Activated CD4-positive, alpha-beta T cell treated with anti-CD3 and anti-CD28 coated beads for 36 hours (primary cell): Measurements from ENCODE around the gene PZP. TPM values are rescaled to one million over a fixed set of nuclear protein-coding genes. Genes with fewer than 3 reads are reported as not detected.

Source experiments
- ATAC-seq: fragments of 200-7000 bp; cut with Tn5 transposase; one replicate; pipeline ENCODE4 v1.10.0; 2021; ENCODE audit warnings: mild to moderate bottlenecking, moderate library complexity
- CTCF ChIA-PET: fragments of 350-600 bp; sonication (Branson Sonifier 250); formaldehyde crosslinking; loops from one replicate; lab custom pipeline; 2021; ENCODE audit warnings: antibody characterized with exemption; lab: Charles Lee
- POLR2A ChIA-PET: fragments of 350-600 bp; sonication (Branson Sonifier 250); formaldehyde crosslinking; loops from one replicate; lab custom pipeline; 2021; ENCODE audit warnings: antibody characterized with exemption, inconsistent platforms; lab: Charles Lee
- DNase-seq: peaks from one replicate; pipeline ENCODE4 v3.0.0-alpha.2; 2020
- H3K27ac Mint-ChIP-seq: one replicate; pipeline ENCODE4 v1.8.0; 2021; ENCODE audit warnings: mixed read lengths
- H3K27me3 Mint-ChIP-seq: one replicate; pipeline ENCODE4 v1.8.0; 2021; ENCODE audit warnings: mixed read lengths
- H3K36me3 Mint-ChIP-seq: one replicate; pipeline ENCODE4 v1.8.0; 2021; ENCODE audit warnings: low read depth, mixed read lengths
- H3K4me1 Mint-ChIP-seq: one replicate; pipeline ENCODE4 v1.8.0; 2021; ENCODE audit warnings: mixed read lengths
- H3K4me3 Mint-ChIP-seq: one replicate; pipeline ENCODE4 v1.8.0; 2021; ENCODE audit warnings: mild to moderate bottlenecking, moderate library complexity, mixed read lengths
- H3K9me3 Mint-ChIP-seq: one replicate; pipeline ENCODE4 v1.8.0; 2021; ENCODE audit warnings: low read depth, mixed read lengths
- intact Hi-C, 2 experiments: fragments of 100-400 bp; cut with DNase I in 1 of 2; cut with micrococcal nuclease in 1 of 2; formaldehyde crosslinking; loops; one replicate each; pipeline versions ENCODE4 v1.14.2 to v1.15.1; 2022 to 2024; cut with DNase I, micrococcal nuclease
- microRNA-seq: library from miRNA; unstranded; fragments of <30 nt; microRNA quantifications from one replicate; pipeline ENCODE4 v1.2.0, GENCODE V29; 2021; ENCODE audit warnings: borderline replicate concordance
- total RNA-seq, 2 experiments: library from RNA; stranded (reverse); gene quantifications; one replicate each; pipeline ENCODE4 v1.2.3, GENCODE V29; 2021

Gene PZP
- total RNA-seq, 2 experiments from 2014 or later = not detected

- DNase-seq (no peak), ATAC-seq (no peak)
- ChIA-PET CTCF (interaction anchor here (1.1 to 1.8 kb wide), 2 partner anchors 37 to 210 kb away, joined by 4 to 6 read pairs; no protein-coding TSS in a partner anchor), POLR2A (no interaction called here)
- H3K9me3 Mint-ChIP-seq = no peaks in the 10 kb centered on the region
- H3K4me3 Mint-ChIP-seq = no peak overlapping the region
- H3K27me3 Mint-ChIP-seq = no peaks in the 10 kb centered on the region
- no peak overlapping the region for H3K27ac Mint-ChIP-seq
- intact Hi-C loops = no loop called here
- no peaks in the 10 kb centered on the region for H3K36me3 Mint-ChIP-seq
- H3K4me1 Mint-ChIP-seq = peaks cover 7% of the 10 kb centered on the region
Observed at GRCh38 chr12:9101018-9101687, 107.0 kb downstream of the PZP start.

DNA sequence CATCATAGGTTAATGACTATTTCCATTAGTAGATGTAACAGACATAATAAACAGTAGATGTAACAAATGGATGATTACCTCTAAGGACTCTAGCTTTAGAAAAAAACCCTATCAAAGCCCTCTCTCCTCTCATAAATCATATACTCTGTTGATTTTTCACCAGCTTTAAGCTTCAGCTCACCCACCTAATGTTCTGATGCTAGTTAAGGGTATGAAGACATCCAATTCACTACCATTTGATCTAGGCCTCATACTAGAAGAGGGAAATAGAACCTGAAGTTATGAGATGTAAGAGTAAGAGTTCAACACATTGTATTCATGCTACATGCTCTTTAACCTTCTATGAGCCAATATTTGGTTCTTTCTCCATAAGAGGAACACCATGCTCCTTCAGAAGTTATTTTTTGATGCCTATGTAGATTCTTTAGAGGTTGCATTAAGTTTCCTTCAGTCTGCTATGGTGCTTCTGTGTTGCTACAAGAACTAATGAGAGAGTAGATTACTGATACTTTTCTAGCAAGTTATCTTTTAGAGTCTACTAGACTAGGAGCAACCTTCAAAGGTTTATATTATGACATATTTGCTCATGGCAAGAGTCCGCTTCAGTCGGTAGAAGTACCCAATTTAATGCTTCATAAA is 108.5 kb downstream of the PZP start:
- DNase-seq (no peak), ATAC-seq (no peak)
- no peak overlapping the region for H3K27ac Mint-ChIP-seq
- H3K36me3 Mint-ChIP-seq = no peaks in the 10 kb centered on the region
- ChIA-PET POLR2A (no interaction called here), CTCF (no interaction called here)
- H3K4me1 Mint-ChIP-seq = peaks cover 7% of the 10 kb centered on the region
- H3K4me3 Mint-ChIP-seq = no peak overlapping the region
- H3K27me3 Mint-ChIP-seq = no peaks in the 10 kb centered on the region
- intact Hi-C loops = no loop called here
- no peaks in the 10 kb centered on the region for H3K9me3 Mint-ChIP-seq

Small RNAs within 50 kb of the gene (microRNA-seq; reads per million reads assigned to microRNA genes)
- gene MIR1244-3 = not detected

Other genes starting within 250 kb of the PZP start
- gene KLRG1, start 218.8 kb downstream of the PZP start, total RNA-seq = 1 to 10 TPM; 2.3 to 2.7 TPM
- under 1 TPM in 1 of 2 experiments, not detected in 1; 0.16 TPM for gene A2M, start 92.5 kb downstream of the PZP start, total RNA-seq